HepG2 (cell line): ENCODE data around the gene ALDH3A2. TPM values are rescaled to one million over a fixed set of nuclear protein-coding genes. Genes with fewer than 3 reads are reported as not detected.

Experiments
- ATAC-seq: fragments of 200-7000 bp; cut with Tn5 transposase; 3 replicates; pipeline ENCODE4 v1.9.1; 2020; ENCODE audit warnings: mild to moderate bottlenecking, moderate library complexity
- BruUV-seq: library from RNA; stranded (reverse); fragments of 400-500 nt; replicated peaks from 2 replicates; lab custom pipeline; 2021; lab: Mats Ljungman, UMichigan
- CTCF ChIA-PET: fragments of 300-600 bp; formaldehyde crosslinking; extraction: SDS; loops from one replicate; lab custom pipeline; 2021; ENCODE audit warnings: low total read pairs, inconsistent platforms, low intra/inter-chr PET ratio; lab: Yijun Ruan, JAX
- POLR2A ChIA-PET: fragments of 350-600 bp; sonication (Branson Sonifier 250); formaldehyde crosslinking; loops from one replicate; lab custom pipeline; 2020; ENCODE audit warnings: antibody characterized with exemption, inconsistent platforms; lab: Yijun Ruan, JAX
- DNase-seq: peaks from one replicate; pipeline ENCODE4 v3.0.0-alpha.2; 2015; ENCODE audit warnings: low spot score
- FAIRE-seq: peaks from 3 replicates; lab custom pipeline; 2011; peaks lifted over from hg19 to GRCh38; lab: Jason Lieb, UNC
- H2AFZ ChIP-seq: one replicate; pipeline ENCODE4 v1.6.1; 2011; ENCODE audit warnings: low read length, inconsistent platforms
- H3K27ac ChIP-seq: fragments of 300-600 bp; 3 replicates; pipeline ENCODE4 v1.8.0; 2011; ENCODE audit warnings: mixed run types, mild to moderate bottlenecking, mixed read lengths, low read length, inconsistent platforms; ENCODE audit not compliant: insufficient read depth; ENCODE audit errors: extremely low read length
- H3K27me3 ChIP-seq, 2 experiments: fragments of 200-600 bp in 1 of 2; 2 replicates in 1 of 2; 3 replicates in 1 of 2; pipeline versions ENCODE4 v1.6.0 to v1.8.0; 2011; ENCODE audit warnings: low read length in 2 of 2, mild to moderate bottlenecking in 2 of 2, moderate library complexity in 2 of 2, inconsistent platforms in 1 of 2; ENCODE audit not compliant: insufficient read depth in 2 of 2, control insufficient read depth in 1 of 2
- H3K36me3 ChIP-seq, 2 experiments: fragments of 200-600 bp in 1 of 2; replicated peaks in 1 of 2; 2 replicates in 1 of 2; 3 replicates in 1 of 2; pipeline versions ENCODE4 v1.5.1 to v1.8.0; 2011; ENCODE audit warnings: low read length in 2 of 2, inconsistent platforms in 1 of 2; ENCODE audit not compliant: insufficient read depth in 2 of 2, control insufficient read depth in 1 of 2
- H3K4me1 ChIP-seq: 2 replicates; pipeline ENCODE4 v1.5.1; 2012; ENCODE audit warnings: low read length, inconsistent platforms; ENCODE audit not compliant: insufficient read depth
- H3K4me2 ChIP-seq: 2 replicates; pipeline ENCODE4 v1.6.0; 2011; ENCODE audit warnings: low read depth, low read length, inconsistent platforms
- H3K4me3 ChIP-seq, 3 experiments: fragments of 200-600 bp in 1 of 3; sonication (generic), shearing (Covaris generic) in 1 of 3; replicated peaks in 1 of 3; 2 replicates each; pipeline ENCODE4 v1.5.1; 2011 to 2016; ENCODE audit warnings: low read length in 3 of 3, inconsistent platforms in 2 of 3, low read depth in 2 of 3, mild to moderate bottlenecking in 2 of 3, control low read depth in 1 of 3, mixed read lengths in 1 of 3; ENCODE audit not compliant: insufficient read depth in 1 of 3
- H3K79me2 ChIP-seq: one replicate; pipeline ENCODE4 v1.6.1; 2011; ENCODE audit warnings: low read length, inconsistent platforms; ENCODE audit not compliant: insufficient read depth
- H3K9ac ChIP-seq: 2 replicates; pipeline ENCODE4 v1.6.0; 2011; ENCODE audit warnings: mild to moderate bottlenecking, low read depth, low read length, inconsistent platforms; ENCODE audit not compliant: insufficient read depth
- H3K9me3 ChIP-seq: 2 replicates; pipeline ENCODE4 v1.5.1; 2012; ENCODE audit warnings: mild to moderate bottlenecking, low read length
- H4K20me1 ChIP-seq: 2 replicates; pipeline ENCODE4 v1.6.0; 2011; ENCODE audit warnings: inconsistent platforms, mild to moderate bottlenecking, low read length, moderate library complexity; ENCODE audit not compliant: insufficient read depth
- ASH2L ChIP-seq: fragments of 300-600, 200-600 bp; sonication (generic); IDR thresholded peaks from 2 replicates; pipeline ENCODE4 v1.7.0; 2017; ENCODE audit warnings: low read depth, mild to moderate bottlenecking, moderate library complexity, mixed read lengths, low read length; ENCODE audit not compliant: insufficient read length
- EHMT2 ChIP-seq: fragments of 200-600 bp; sonication (generic); IDR thresholded peaks from 2 replicates; pipeline ENCODE4 v1.7.0; 2017; ENCODE audit warnings: antibody characterized with exemption, low read depth, low read length, borderline replicate concordance
- ESRRA ChIP-seq: sonication (generic); formaldehyde crosslinking; IDR thresholded peaks from 2 replicates; pipeline ENCODE4 v1.5.1; 2020; ENCODE audit warnings: mild to moderate bottlenecking, low read depth, missing genetic modification reagents
- GATAD2A ChIP-seq: IDR thresholded peaks from 2 replicates; pipeline ENCODE4 v1.6.1; 2016
- ISL2 ChIP-seq: sonication (generic); formaldehyde crosslinking; IDR thresholded peaks from 2 replicates; pipeline ENCODE4 v1.5.0; 2020; ENCODE audit warnings: missing genetic modification reagents
- KLF11 ChIP-seq: IDR thresholded peaks from 2 replicates; pipeline ENCODE4 v1.6.1; 2016; ENCODE audit warnings: missing compliant biosample characterization
- SNAPC2 ChIP-seq: sonication (generic); formaldehyde crosslinking; IDR thresholded peaks from 2 replicates; pipeline ENCODE4 v1.8.1; 2022; ENCODE audit warnings: mild to moderate bottlenecking, missing genetic modification reagents
- SOX13 ChIP-seq, 3 experiments: fragments of 450-650 bp in 1 of 3; sonication (generic) in 1 of 3; formaldehyde crosslinking in 1 of 3; IDR thresholded peaks in 2 of 3; conservative IDR thresholded peaks in 1 of 3; 2 replicates each; pipeline versions ENCODE4 v1.5.0 to v1.6.1; 2016 to 2020; ENCODE audit warnings: antibody characterized with exemption in 1 of 3, mild to moderate bottlenecking in 1 of 3, missing compliant biosample characterization in 1 of 3, missing genetic modification reagents in 1 of 3, moderate library complexity in 1 of 3
- SP5 ChIP-seq: IDR thresholded peaks from 2 replicates; pipeline ENCODE4 v1.6.1; 2016; ENCODE audit warnings: low read depth, borderline replicate concordance
- TAF15 ChIP-seq: fragments of 200-400 bp; formaldehyde crosslinking; IDR thresholded peaks from one replicate; pipeline ENCODE4 v1.6.1; 2018; ENCODE audit warnings: mild to moderate bottlenecking, low read depth, low read length; ENCODE audit not compliant: poor library complexity, severe bottlenecking
- ZBTB33 ChIP-seq: sonication (generic); formaldehyde crosslinking; IDR thresholded peaks from 2 replicates; pipeline ENCODE4 v1.4.0; 2020; ENCODE audit warnings: missing genetic modification reagents
- ZNF20 ChIP-seq: sonication (generic); formaldehyde crosslinking; IDR thresholded peaks from 2 replicates; pipeline ENCODE4 v1.4.0; 2020; ENCODE audit warnings: mild to moderate bottlenecking, moderate library complexity, missing genetic modification reagents
- ZNF432 ChIP-seq: sonication (generic); formaldehyde crosslinking; IDR thresholded peaks from 2 replicates; pipeline ENCODE4 v1.5.0; 2020; ENCODE audit warnings: missing genetic modification reagents, mild to moderate bottlenecking, borderline replicate concordance
- ZNF710 ChIP-seq: sonication (generic); formaldehyde crosslinking; IDR thresholded peaks from 2 replicates; pipeline ENCODE4 v1.5.0; 2020; ENCODE audit warnings: mild to moderate bottlenecking, missing genetic modification reagents, borderline replicate concordance
- ZNF713 ChIP-seq: sonication (generic); formaldehyde crosslinking; IDR thresholded peaks from 2 replicates; pipeline ENCODE4 v1.4.0; 2020; ENCODE audit warnings: mild to moderate bottlenecking, missing genetic modification reagents
- ZNF772 ChIP-seq: sonication (generic); formaldehyde crosslinking; IDR thresholded peaks from 2 replicates; pipeline ENCODE4 v1.5.0; 2020; ENCODE audit warnings: mild to moderate bottlenecking, missing genetic modification reagents
- ZNF775 ChIP-seq: sonication (generic); formaldehyde crosslinking; IDR thresholded peaks from 2 replicates; pipeline ENCODE4 v1.4.0; 2020; ENCODE audit warnings: missing genetic modification reagents, mild to moderate bottlenecking, moderate library complexity, borderline replicate concordance
- ZNF879 ChIP-seq: sonication (generic); formaldehyde crosslinking; IDR thresholded peaks from 2 replicates; pipeline ENCODE4 v1.8.1; 2023; ENCODE audit warnings: missing genetic modification reagents
- WGBS: methylation state at CpG from one replicate; pipeline ENCODE4 v1.1.6; 2017; ENCODE audit warnings: low lambda C conversion rate; 5-methylcytosine and 5-hydroxymethylcytosine counted together
- in situ Hi-C: cut with HindIII; loops from 2 replicates; pipeline ENCODE4 v1.10.0; 2017; ENCODE audit warnings: low pct_unique_long_range_greater_than_20kb; ENCODE audit not compliant: extremely low pct_ligation_motif_present
- intact Hi-C: fragments of 100-400 bp; cut with micrococcal nuclease; formaldehyde crosslinking; loops from one replicate; pipeline ENCODE4 v1.10.0; 2022; ENCODE audit not compliant: unreplicated experiment
- polyA plus RNA-seq, 8 experiments: library from polyadenylated mRNA; depleted of rRNA in 3 of 8; stranded (reverse) in 7 of 8; unstranded in 1 of 8; fragments of >200 nt; fragmentation: Illumina TruSeq in 4 of 8; extraction: Trizol in 4 of 8; gene quantifications; 2 replicates each; pipeline versions ENCODE4 v1.2.1 to v1.2.3, GENCODE V29; 2011 to 2016; ENCODE audit warnings: low read depth in 4 of 8, missing spikeins in 1 of 8, mixed read lengths in 1 of 8; ENCODE audit not compliant: insufficient read depth in 1 of 8
- total RNA-seq, 5 experiments: library from RNA; depleted of rRNA; stranded (reverse); fragments of >200 nt; fragmentation: Illumina TruSeq; extraction: Trizol; gene quantifications; 2 replicates each; pipeline ENCODE4 v1.2.3, GENCODE V29; 2016; ENCODE audit warnings: low read depth in 1 of 5

The ALDH3A2 gene
- total and polyA plus RNA-seq, 2 of the 13 experiments (the other 11 are each of a cell fraction or from before 2014, with no cell fraction given) = 80.8 to 180 TPM

GRCh38 chr17:19672009-19672750 is 23.6 kb downstream of the ALDH3A2 start:
- Histone ChIP-seq H3K9ac (peak overlapping the region; percentile 27), H3K36me3 (peaks cover 12 to 36% of the 10 kb centered on the region in 2 experiments), H4K20me1 (no peaks in the 10 kb centered on the region), H3K27me3 (no peaks in the 10 kb centered on the region), H3K79me2 (no peaks in the 10 kb centered on the region), H3K4me3 (no peak overlapping the region), H3K4me1 (peaks cover 54% of the 10 kb centered on the region), H3K4me2 (peak overlapping the region; percentile 37), H2AFZ (no peak overlapping the region), H3K9me3 (no peaks in the 10 kb centered on the region), H3K27ac (peak overlapping the region; percentile 67)
- ChIA-PET POLR2A (interaction anchor here (0.9 to 9.4 kb wide), 12 partner anchors 8 to 138 kb away, joined by 3 to 133 read pairs (median 5); partner anchors contain the start of genes ALDH3A1 and ALDH3A2), CTCF (interaction anchor here (1.2 to 1.6 kb wide), 2 partner anchors 23 to 158 kb away, joined by 5 to 7 read pairs; partner anchors contain the start of gene ALDH3A2)
- intact Hi-C loops (loop anchor here (1.0 to 5.0 kb wide), 5 partner anchors 12 to 158 kb away; partner anchors contain the start of genes ALDH3A2 and SLC47A2), in situ Hi-C loops (no loop called here)
- FAIRE-seq (peak; percentile 86), ATAC-seq (peak; percentile 91), DNase-seq (peak; percentile 94)
- no TSS peak for BruUV-seq
- 21% methylated on average over 5 of the region's 5 CpGs for WGBS
- peak; percentile 32; the same call in 1 of the 2 replicates for TF ChIP-seq SNAPC2
- no peak for TF ChIP-seq ZNF432 (CRISPR knock-in tag)
- no peak for TF ChIP-seq ZNF710 (CRISPR knock-in tag)
- no peak for TF ChIP-seq ESRRA
- no peak for TF ChIP-seq ZNF775 (CRISPR knock-in tag)
- TF ChIP-seq ZNF879 (CRISPR knock-in tag) = no peak
- no peak for TF ChIP-seq ZNF772 (CRISPR knock-in tag)
- TF ChIP-seq KLF11 (CRISPR knock-in tag) = no peak
- TF ChIP-seq SP5 = peak; percentile 89
- peak; percentile 82 for TF ChIP-seq ISL2 (CRISPR knock-in tag)
- TF ChIP-seq ASH2L = peak; percentile 61
- TF ChIP-seq SOX13 (IDR thresholded peaks at IDR 0.05) = 0 out of 2 replicates have a peak, but pooled peaks have one; percentile 28
- peak in 1 of 2 experiments; percentile 70; a peak in 2 of 4 replicates for TF ChIP-seq SOX13 (CRISPR knock-in tag; conservative IDR thresholded peaks at IDR 0.05 in 1 of 2, IDR thresholded peaks at IDR 0.05 in 1 of 2)
- TF ChIP-seq ZNF20 (CRISPR knock-in tag) = no peak
- TF ChIP-seq EHMT2 = 0 out of 2 replicates have a peak, but pooled peaks have one; percentile 29
- no peak for TF ChIP-seq ZNF713 (CRISPR knock-in tag)
- TF ChIP-seq ZBTB33 (CRISPR knock-in tag) = no peak
- no peak for TF ChIP-seq TAF15
- peak; percentile 60 for TF ChIP-seq GATAD2A (CRISPR knock-in tag)
